Adrenal gland (tissue), 12 donors: Measurements from ENCODE around the gene MUC6. TPM values are rescaled to one million over a fixed set of nuclear protein-coding genes. Genes with fewer than 3 reads are reported as not detected.

Experiments used
- DNase-seq, 7 donors: peaks; one replicate each; pipeline ENCODE4 v3.0.0-alpha.2; 2019 to 2020
- H3K27ac ChIP-seq, 5 donors: fragments of 200-600 bp; sonication (generic) in 4 of 5; 1 replicate in 3 of 5; 2 replicates in 2 of 5; pipeline versions ENCODE4 v1.5.1 to v1.8.0; 2016 to 2020; ENCODE audit warnings: mild to moderate bottlenecking in 1 of 5
- H3K27me3 ChIP-seq: fragments of 200-600 bp; 2 replicates; pipeline ENCODE4 v1.8.0; 2021
- H3K36me3 ChIP-seq, 2 donors: fragments of 200-600 bp; replicated peaks in 1 of 2; 1 replicate in 1 of 2; 2 replicates in 1 of 2; pipeline versions ENCODE4 v1.5.1 to v1.8.0; 2018 to 2022
- H3K4me1 ChIP-seq, 2 donors: fragments of 200-600 bp; replicated peaks in 1 of 2; 1 replicate in 1 of 2; 2 replicates in 1 of 2; pipeline versions ENCODE4 v1.5.1 to v1.8.0; 2018 to 2021
- H3K4me3 ChIP-seq, 4 donors: fragments of 200-600 bp; sonication (generic) in 3 of 4; one replicate each; pipeline ENCODE4 v1.5.1; 2016 to 2018
- H3K9me3 ChIP-seq, 3 donors: fragments of 200-600 bp; sonication (generic) in 1 of 3; replicated peaks in 1 of 3; 1 replicate in 2 of 3; 2 replicates in 1 of 3; pipeline versions ENCODE4 v1.5.1 to v1.8.0; 2016 to 2021
- POLR2A ChIP-seq, 2 donors: fragments of 450-650 bp; IDR thresholded peaks; one replicate each; pipeline ENCODE4 v1.6.1; 2017; ENCODE audit warnings: antibody characterized with exemption in 2 of 2, mild to moderate bottlenecking in 2 of 2, moderate library complexity in 1 of 2
- WGBS, 4 donors: extraction: QIAGEN DNeasy Blood & Tissue Kit in 2 of 4; methylation state at CpG; one replicate each; pipeline versions ENCODE4 v1.1.5 to v1.1.7; 2013 to 2017; 5-methylcytosine and 5-hydroxymethylcytosine counted together
- intact Hi-C, 2 donors: fragments of 100-400 bp; cut with DNase I; formaldehyde crosslinking; loops; one replicate each; pipeline versions ENCODE4 v1.14.1 to v1.15.0; 2022 to 2023
- polyA plus RNA-seq, 3 donors: library from polyadenylated mRNA; stranded (reverse); fragments of 200-250 nt in 2 of 3; fragments of 350-450 nt in 1 of 3; fragmentation: Illumina TruSeq in 1 of 3; extraction: RNeasy Lipid Tissue Mini Kit (QIAGEN cat#74804) in 1 of 3; gene quantifications; one replicate each; pipeline ENCODE4 v1.2.3, GENCODE V29; 2013 to 2014
- total RNA-seq, 9 donors: library from RNA; depleted of rRNA in 4 of 9; stranded (reverse); fragments of >200 nt in 4 of 9; fragments of 120-200 nt in 1 of 9; fragmentation: NEBNext Ultra II Directional in 1 of 9; extraction: Animal tissue kit (Norgen Biotek cat#: 25700) in 1 of 9; gene quantifications; one replicate each; pipeline versions ENCODE4 v1.1.0 to v1.2.4, GENCODE V29; 2013 to 2023
- TF ChIP-seq, protein P1 (sequence below), 6 experiments: fragments of 450-650 bp in 4 of 6; fragments of 200-600 bp in 2 of 6; sonication (generic) in 1 of 6; IDR thresholded peaks; 1 replicate in 5 of 6; 2 replicates in 1 of 6; pipeline versions ENCODE4 v1.5.1 to v1.8.0; 2016 to 2021; ENCODE audit warnings: antibody characterized with exemption in 6 of 6, mild to moderate bottlenecking in 2 of 6, moderate library complexity in 1 of 6
- donor health status: healthy with polysubstance abuse.
- donor health status: Bipolar disorder and iron deficiency.
- donor health status: DM: yes; HTN: yes; CAD: no.
- donor health status: DM: no; HTN: no; CAD: no.
- donor health status: DM: no; HTN: no; CAD: no.
- donor health status: DM: yes; HTN: yes; CAD: no.

Gene MUC6
- total and polyA plus RNA-seq, 12 donors, result under 0.01 to 0.72 (median 0.04) TPM; not detected in 7

DNA sequence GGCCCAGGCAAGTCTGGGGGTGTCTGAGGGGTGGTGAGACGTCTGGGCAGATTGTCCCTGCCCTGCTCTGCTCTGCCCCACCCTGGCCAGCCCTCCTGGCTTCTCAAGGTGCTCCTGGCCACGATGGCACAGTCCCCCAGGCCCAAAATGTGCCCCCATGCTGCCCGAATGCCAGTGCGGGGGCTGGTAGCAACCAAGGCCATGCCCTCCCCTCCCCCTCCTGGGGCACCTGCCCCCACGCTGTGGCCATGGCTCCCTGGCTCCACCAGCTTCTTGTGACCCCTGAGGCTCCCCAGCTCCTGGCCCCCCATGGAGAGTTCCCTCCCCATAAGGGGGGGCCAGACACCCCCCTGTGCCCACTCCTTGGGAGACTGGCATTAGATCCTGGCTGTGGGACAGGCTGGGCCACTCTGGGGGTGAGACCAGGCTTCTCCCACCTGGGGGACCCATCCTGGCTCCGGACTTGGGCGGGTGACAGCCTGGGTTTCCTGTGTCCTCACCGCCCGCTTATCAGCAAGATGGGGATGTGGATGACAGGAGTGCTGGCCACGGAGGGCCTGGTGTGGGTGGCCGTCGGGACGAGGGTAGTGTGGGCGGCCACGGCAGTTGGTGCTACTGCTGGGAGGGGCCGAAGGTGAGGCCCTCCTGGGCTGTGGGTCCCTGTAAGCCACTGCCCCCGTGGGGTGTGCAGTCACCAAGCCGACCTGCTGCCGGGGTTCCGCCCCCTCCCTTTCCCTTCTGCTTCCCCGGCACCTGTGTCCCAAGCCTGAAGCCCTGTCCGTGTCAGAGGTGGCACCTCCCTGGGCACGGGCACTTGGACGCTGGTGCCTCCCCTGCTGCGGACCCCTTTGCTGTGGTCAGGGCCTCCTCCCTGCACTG lies 15.9 kb upstream of the MUC6 start:
- Histone ChIP-seq H3K4me1 (no peaks in the 10 kb centered on the region), H3K36me3 (no peaks in the 10 kb centered on the region), H3K27me3 (peaks cover 19% of the 10 kb centered on the region), H3K4me3 (no peak overlapping the region), H3K9me3 (no peaks in the 10 kb centered on the region), H3K27ac (no peak overlapping the region)
- intact Hi-C loops, result loop anchor here in 1 of 2 donors (5.0 kb wide), 2 partner anchors 190 to 205 kb away; no protein-coding TSS in a partner anchor
- WGBS, 4 donors, result 58 to 81% (median 71%) methylated on average over 4 to 25 of the region's 25 CpGs
- TF ChIP-seq POLR2A (IDR thresholded peaks at IDR 0.05), result no peak
- TF ChIP-seq, protein P1, sequence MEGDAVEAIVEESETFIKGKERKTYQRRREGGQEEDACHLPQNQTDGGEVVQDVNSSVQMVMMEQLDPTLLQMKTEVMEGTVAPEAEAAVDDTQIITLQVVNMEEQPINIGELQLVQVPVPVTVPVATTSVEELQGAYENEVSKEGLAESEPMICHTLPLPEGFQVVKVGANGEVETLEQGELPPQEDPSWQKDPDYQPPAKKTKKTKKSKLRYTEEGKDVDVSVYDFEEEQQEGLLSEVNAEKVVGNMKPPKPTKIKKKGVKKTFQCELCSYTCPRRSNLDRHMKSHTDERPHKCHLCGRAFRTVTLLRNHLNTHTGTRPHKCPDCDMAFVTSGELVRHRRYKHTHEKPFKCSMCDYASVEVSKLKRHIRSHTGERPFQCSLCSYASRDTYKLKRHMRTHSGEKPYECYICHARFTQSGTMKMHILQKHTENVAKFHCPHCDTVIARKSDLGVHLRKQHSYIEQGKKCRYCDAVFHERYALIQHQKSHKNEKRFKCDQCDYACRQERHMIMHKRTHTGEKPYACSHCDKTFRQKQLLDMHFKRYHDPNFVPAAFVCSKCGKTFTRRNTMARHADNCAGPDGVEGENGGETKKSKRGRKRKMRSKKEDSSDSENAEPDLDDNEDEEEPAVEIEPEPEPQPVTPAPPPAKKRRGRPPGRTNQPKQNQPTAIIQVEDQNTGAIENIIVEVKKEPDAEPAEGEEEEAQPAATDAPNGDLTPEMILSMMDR (IDR thresholded peaks at IDR 0.05), result no peak
- peak in 2 of 7 donors; percentile 4 to 13 for DNase-seq

DNA sequence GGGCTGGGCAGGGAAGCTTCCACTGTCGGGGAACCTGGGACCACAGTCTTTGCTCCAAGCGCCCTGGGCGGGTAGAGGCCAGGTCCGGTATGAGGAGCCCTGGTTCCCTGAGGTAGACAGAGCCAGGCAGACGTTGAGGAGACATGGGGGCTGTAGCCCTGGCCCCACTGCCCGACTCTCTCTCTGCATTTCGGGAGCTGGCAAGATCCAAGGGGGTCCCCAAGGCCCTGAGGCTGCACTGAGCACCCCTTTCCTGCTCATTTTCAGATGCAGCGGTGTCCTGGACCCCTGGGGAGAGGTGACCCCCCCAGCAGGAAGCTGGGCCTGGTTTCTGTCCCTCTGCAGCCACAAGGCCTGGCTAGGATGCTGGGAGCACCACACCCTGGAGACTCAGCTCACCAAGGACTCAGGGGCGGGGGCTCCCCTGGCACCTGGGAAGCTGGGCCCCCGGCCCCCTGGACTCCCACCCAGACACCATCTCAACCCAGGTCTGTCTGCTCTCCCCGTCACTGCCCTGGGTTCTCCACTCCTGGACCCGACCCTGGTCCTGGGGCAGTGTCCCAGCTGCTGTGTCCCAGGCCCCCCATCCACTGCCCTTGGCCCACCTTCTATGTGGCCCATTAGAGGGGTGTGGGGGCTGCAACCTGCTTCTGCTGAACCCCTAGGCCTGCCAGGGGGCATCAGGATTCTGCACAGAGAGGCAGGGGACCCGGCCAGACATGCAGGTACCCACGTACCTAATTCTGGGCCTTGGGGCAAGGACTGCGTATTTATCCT lies 15.0 kb upstream of the MUC6 start:
- Histone ChIP-seq H3K27me3 (peaks cover 19% of the 10 kb centered on the region), H3K27ac (no peak overlapping the region), H3K4me3 (no peak overlapping the region), H3K4me1 (no peaks in the 10 kb centered on the region), H3K36me3 (no peaks in the 10 kb centered on the region), H3K9me3 (no peaks in the 10 kb centered on the region)
- peak in 2 of 7 donors; percentile 4 to 5 for DNase-seq
- TF ChIP-seq, protein P1 (IDR thresholded peaks at IDR 0.05), result no peak
- TF ChIP-seq POLR2A (IDR thresholded peaks at IDR 0.05), result no peak
- 44 to 95% (median 53%) methylated on average over 4 to 15 of the region's 15 CpGs for WGBS, 4 donors
- intact Hi-C loops, result loop anchor here (2.0 to 5.0 kb wide), 4 partner anchors 155 to 204 kb away; no protein-coding TSS in a partner anchor

DNA sequence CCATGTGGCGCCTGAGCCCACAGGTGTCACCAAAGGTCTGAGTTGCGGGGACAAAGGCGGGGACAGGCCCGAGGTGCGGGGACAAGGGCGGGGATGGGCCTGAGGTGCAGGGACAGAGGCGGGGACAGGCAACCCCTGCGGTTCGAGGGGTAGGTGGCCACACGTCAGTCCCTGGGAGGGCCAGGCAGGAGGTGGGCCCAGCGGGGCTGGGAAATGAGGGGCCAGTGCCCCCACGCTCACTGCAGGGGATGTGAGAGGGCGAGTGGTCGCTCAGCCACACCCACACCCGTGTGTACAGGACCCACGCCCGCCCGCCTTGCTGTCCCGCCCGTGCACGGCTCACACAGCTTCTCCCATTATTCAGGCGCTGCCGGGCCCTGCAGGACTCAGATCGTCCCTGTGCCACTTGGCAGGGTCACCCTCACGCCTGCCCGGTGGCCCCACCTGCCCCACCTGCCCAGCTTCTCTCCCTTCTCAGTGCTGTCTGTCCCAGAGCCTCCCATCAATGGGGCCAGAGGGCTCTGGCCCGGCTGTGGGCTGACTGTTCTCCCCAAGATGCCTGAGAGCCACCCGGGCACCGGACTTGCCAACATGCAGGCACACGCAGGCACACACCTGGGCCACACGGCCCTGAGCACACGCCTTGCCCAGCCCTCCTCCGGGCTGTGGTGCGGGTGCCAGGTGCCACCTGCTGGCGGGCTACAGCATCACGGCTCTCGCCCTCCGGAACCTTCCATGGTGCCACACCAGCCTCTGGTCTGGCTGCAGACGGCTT lies 14.2 kb upstream of the MUC6 start:
- Histone ChIP-seq H3K27me3 (peaks cover 19% of the 10 kb centered on the region), H3K9me3 (no peaks in the 10 kb centered on the region), H3K4me3 (no peak overlapping the region), H3K36me3 (no peaks in the 10 kb centered on the region), H3K27ac (no peak overlapping the region), H3K4me1 (no peaks in the 10 kb centered on the region)
- TF ChIP-seq, protein P1 (IDR thresholded peaks at IDR 0.05), result peak; percentile 84 to 98 (median 94)
- TF ChIP-seq POLR2A (IDR thresholded peaks at IDR 0.05), result no peak
- intact Hi-C loops, result loop anchor here (2.0 to 5.0 kb wide), 4 partner anchors 154 to 203 kb away; no protein-coding TSS in a partner anchor
- WGBS, 4 donors, result 36 to 67% (median 49%) methylated on average over 7 to 39 of the region's 39 CpGs
- DNase-seq, result peak; percentile 53 to 84 (median 76)
